Panc1 (cell line): ENCODE results near the gene OSBPL5.

Source experiments
- POLR2AphosphoS5 ChIP-seq: IDR thresholded peaks from 2 replicates; pipeline ENCODE4 v1.6.1; 2012; ENCODE audit warnings: mild to moderate bottlenecking, low read depth, low read length, moderate library complexity
- SIN3A ChIP-seq: IDR thresholded peaks from 2 replicates; pipeline ENCODE4 v1.6.1; 2012; ENCODE audit warnings: low read depth, mild to moderate bottlenecking, low read length, moderate library complexity, borderline replicate concordance; ENCODE audit not compliant: insufficient read depth
- TF ChIP-seq, protein P1 (sequence below): fragments of 450-650 bp; IDR thresholded peaks from 2 replicates; pipeline ENCODE4 v1.5.1; 2017; ENCODE audit warnings: mild to moderate bottlenecking

DNA sequence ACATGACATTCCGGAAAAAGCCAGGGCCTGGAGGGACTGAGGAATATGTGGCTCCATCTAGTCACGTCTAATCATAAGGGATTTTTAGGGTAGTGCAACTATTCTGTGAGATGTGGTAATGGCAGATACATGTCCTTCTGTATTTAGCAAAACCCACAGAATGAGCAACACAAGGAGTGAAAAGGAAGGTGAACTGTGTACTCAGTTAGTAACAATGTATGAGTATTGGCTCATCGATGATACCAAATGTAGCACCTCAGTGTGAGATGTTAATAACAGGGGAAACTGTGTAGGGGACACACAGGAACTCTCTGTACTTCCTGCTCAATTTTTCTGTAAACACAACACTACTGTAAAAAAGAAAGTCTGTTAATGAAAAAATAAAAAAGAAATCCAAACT lies 65.9 kb downstream of the OSBPL5 start:
- TF ChIP-seq SIN3A = no peak
- TF ChIP-seq, protein P1, sequence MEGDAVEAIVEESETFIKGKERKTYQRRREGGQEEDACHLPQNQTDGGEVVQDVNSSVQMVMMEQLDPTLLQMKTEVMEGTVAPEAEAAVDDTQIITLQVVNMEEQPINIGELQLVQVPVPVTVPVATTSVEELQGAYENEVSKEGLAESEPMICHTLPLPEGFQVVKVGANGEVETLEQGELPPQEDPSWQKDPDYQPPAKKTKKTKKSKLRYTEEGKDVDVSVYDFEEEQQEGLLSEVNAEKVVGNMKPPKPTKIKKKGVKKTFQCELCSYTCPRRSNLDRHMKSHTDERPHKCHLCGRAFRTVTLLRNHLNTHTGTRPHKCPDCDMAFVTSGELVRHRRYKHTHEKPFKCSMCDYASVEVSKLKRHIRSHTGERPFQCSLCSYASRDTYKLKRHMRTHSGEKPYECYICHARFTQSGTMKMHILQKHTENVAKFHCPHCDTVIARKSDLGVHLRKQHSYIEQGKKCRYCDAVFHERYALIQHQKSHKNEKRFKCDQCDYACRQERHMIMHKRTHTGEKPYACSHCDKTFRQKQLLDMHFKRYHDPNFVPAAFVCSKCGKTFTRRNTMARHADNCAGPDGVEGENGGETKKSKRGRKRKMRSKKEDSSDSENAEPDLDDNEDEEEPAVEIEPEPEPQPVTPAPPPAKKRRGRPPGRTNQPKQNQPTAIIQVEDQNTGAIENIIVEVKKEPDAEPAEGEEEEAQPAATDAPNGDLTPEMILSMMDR = no peak
- TF ChIP-seq POLR2AphosphoS5 = no peak
